LNCaP clone FGC (cell line): ENCODE measurements around the gene CC2D1A.

Experiments
- DNase-seq: peaks from one replicate; pipeline ENCODE4 v3.0.0-alpha.2; 2011; ENCODE audit warnings: low read depth
- H3K4me3 ChIP-seq: 2 replicates; pipeline ENCODE4 v1.5.1; 2011; ENCODE audit warnings: mild to moderate bottlenecking, low read depth, low read length, control low read depth
- TF ChIP-seq, protein P1 (sequence below): IDR thresholded peaks from 2 replicates; pipeline ENCODE4 v1.5.1; 2012; ENCODE audit warnings: mild to moderate bottlenecking; ENCODE audit not compliant: control insufficient read depth, insufficient read depth; ENCODE audit errors: extremely low read depth

CC2D1A gene

GRCh38 chr19:13951799-13952153, 45.8 kb downstream of the CC2D1A start:
- no peak for DNase-seq
- TF ChIP-seq, protein P1, sequence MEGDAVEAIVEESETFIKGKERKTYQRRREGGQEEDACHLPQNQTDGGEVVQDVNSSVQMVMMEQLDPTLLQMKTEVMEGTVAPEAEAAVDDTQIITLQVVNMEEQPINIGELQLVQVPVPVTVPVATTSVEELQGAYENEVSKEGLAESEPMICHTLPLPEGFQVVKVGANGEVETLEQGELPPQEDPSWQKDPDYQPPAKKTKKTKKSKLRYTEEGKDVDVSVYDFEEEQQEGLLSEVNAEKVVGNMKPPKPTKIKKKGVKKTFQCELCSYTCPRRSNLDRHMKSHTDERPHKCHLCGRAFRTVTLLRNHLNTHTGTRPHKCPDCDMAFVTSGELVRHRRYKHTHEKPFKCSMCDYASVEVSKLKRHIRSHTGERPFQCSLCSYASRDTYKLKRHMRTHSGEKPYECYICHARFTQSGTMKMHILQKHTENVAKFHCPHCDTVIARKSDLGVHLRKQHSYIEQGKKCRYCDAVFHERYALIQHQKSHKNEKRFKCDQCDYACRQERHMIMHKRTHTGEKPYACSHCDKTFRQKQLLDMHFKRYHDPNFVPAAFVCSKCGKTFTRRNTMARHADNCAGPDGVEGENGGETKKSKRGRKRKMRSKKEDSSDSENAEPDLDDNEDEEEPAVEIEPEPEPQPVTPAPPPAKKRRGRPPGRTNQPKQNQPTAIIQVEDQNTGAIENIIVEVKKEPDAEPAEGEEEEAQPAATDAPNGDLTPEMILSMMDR = no peak
- peak overlapping the region; percentile 37 for H3K4me3 ChIP-seq

GRCh38 chr19:13952154-13952930, 46.3 kb downstream of the CC2D1A start, which contains the start of gene DCAF15:
Gene DCAF15, plus strand, starts transcription at chr19:13952509. Its CDS starts 4 bp downstream, at chr19:13952513.
- TF ChIP-seq, protein P1 = no peak
- peak; percentile 98 for DNase-seq
- peak within 1 kb of the TSS; percentile 84 for H3K4me3 ChIP-seq

DNA sequence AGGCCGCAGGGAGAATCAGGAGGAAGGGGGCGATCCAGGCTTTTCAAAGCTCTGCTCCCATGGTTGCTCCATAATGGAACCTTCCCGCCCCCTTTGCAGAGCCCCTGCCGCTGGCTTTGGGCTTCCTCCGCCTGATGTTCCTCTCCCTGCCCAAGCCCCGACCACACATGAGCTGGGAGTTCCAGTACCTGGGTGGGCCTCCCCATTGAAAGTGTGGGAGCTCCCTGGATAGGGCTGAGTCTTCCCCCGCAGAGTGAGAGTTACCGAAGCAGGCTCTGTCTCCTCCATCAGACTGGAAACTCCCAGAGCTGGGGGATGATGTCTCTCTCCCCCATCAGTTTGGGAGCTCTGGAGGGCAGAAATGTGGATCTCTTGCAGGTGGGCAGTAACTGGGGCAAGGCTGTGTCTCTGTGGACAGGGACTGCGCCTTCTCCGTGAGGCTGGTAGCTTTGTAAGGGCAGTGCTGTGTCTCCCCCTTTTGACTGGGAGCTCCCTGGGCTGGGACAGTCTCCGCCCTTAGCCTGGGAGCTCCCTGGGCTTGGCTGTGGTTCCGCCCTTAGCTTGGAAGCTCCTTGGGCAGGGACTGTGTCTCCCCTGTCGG, 47.0 kb downstream of the CC2D1A start:
- TF ChIP-seq, protein P1 = no peak
- no peak for DNase-seq
- H3K4me3 ChIP-seq = peak overlapping the region; percentile 84

GRCh38 chr19:13954185-13954584, 48.2 kb downstream of the CC2D1A start:
- TF ChIP-seq, protein P1 = no peak
- no peak for DNase-seq

DNA sequence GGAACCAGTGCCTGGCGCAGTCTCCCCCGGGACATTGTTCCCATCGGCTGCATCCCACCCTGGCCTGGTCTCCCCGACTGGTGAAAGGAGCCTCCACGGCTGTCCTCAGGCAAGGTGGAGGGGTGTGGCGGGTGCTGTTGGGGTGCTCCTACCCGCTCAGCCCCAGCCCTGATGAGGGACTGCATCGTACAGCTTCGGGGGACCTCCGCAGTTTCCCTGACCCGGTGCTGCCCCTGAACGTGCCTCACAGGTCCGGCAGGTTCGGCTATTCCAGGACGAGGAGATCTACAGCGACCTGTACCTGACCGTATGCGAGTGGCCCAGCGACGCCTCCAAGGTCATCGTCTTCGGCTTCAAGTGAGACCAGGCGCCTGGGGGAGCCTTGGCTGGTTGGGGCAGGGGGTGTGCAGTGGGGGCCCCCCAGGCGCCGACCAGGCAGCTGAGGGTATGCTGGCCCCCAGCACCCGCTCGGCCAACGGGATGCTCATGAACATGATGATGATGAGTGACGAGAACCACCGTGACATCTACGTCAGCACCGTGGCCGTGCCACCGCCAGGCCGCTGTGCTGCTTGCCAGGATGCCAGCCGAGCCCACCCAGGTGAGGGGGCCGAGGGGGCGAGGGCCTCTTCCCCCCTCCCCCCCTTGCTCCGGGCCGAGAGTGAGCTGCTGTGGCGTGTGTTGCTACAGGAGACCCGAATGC, 49.8 kb downstream of the CC2D1A start:
- DNase-seq = no peak
- TF ChIP-seq, protein P1 = no peak
- no peak overlapping the region for H3K4me3 ChIP-seq

More at GRCh38 chr19:13954185-13954584, 48.2 kb downstream of the CC2D1A start:
- H3K4me3 ChIP-seq = no peak overlapping the region

DNA sequence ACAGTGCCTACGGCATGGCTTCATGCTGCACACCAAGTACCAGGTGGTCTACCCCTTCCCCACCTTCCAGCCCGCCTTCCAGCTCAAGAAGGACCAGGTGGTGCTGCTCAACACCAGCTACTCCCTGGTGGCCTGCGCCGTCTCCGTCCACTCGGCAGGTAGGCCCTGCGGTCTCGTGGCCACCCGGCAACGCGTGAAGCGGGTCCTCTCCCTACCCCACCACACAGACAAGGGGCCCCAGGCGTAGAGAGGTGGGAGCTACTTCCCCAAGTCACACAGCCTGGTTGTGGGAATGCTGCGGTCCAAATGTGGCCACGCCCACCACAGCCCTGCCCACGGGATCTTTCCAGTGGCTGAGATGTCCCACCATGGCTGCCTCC, 50.4 kb downstream of the CC2D1A start:
- TF ChIP-seq, protein P1 = no peak

More for the DNA sequence above, 50.4 kb downstream of the CC2D1A start:
- no peak for DNase-seq
- no peak overlapping the region for H3K4me3 ChIP-seq
